Measurements from ENCODE around the gene STAP2. TPM values are rescaled to one million over a fixed set of nuclear protein-coding genes. Genes with fewer than 3 reads are reported as not detected.
A peak's percentile ranks its signal among the peaks of the same experiment; 100 is the strongest.

The STAP2 gene
- total and polyA plus RNA-seq, 2 donors (not counting 3 experiments of a cell fraction or from before 2014, with no cell fraction given), result 12.2 to 21.7 TPM

GRCh38 chr19:4278010-4278409 is 60.6 kb downstream of the STAP2 start:
- DNase-seq (ENCODE audit: low read depth, low spot score), result no peak
- ChIA-PET POLR2A (no interaction called here), CTCF (interaction anchor here (0.6 to 3.3 kb wide), 5 partner anchors 10 to 247 kb away, joined by 3 to 24 read pairs (median 4); partner anchors contain the start of gene MPND)
- FAIRE-seq, result no peak
- intact Hi-C loops (cut with micrococcal nuclease) (no loop called here), dilution Hi-C loops (cut with MboI; ENCODE audit: extremely low pct_ligation_motif_present, low sequenced_read_pairs) (no loop called here)
- H3K27ac ChIP-seq (ENCODE audit: insufficient read depth, low read depth, low read length), result no peak overlapping the region
- no peak overlapping the region for H3K9ac ChIP-seq (replicated peaks; ENCODE audit: extremely low read depth, insufficient read depth, low read length)
- H3K4me3 ChIP-seq (replicated peaks in 1 of 3; ENCODE audit: insufficient read depth in 1 of 3, low read depth in 1 of 3, low read length in 3 of 3), result no peak overlapping the region
- H3K27me3 ChIP-seq (ENCODE audit: control insufficient read depth in 2 of 2, insufficient read depth in 2 of 2, low read length in 2 of 2), result peaks cover 19 to 30% of the 10 kb centered on the region in 2 experiments
- no peaks in the 10 kb centered on the region for H4K20me1 ChIP-seq (replicated peaks; ENCODE audit: control insufficient read depth, extremely low read depth, insufficient read depth, low read length)
- H2AFZ ChIP-seq (ENCODE audit: low read depth, low read length), result no peak overlapping the region
- no peaks in the 10 kb centered on the region for H3K9me1 ChIP-seq (replicated peaks; ENCODE audit: control insufficient read depth, extremely low read depth, insufficient read depth, low read length)
- H3K79me2 ChIP-seq (ENCODE audit: control insufficient read depth, insufficient read depth, low read length), result no peaks in the 10 kb centered on the region
- H3K9me3 ChIP-seq (replicated peaks; ENCODE audit: control insufficient read depth, insufficient read depth, low read length), result no peaks in the 10 kb centered on the region
- BruUV-seq (replicated peaks), result no TSS peak
- H3K36me3 ChIP-seq (ENCODE audit: control insufficient read depth in 2 of 2, extremely low read depth in 1 of 2, insufficient read depth in 2 of 2, low read length in 2 of 2), result no peaks in the 10 kb centered on the region
- H3K4me1 ChIP-seq (ENCODE audit: control insufficient read depth, extremely low read depth, insufficient read depth, low read length), result no peaks in the 10 kb centered on the region
- TF ChIP-seq FOS (IDR thresholded peaks at IDR 0.05; ENCODE audit: borderline replicate concordance, insufficient read depth, low read length) (no peak), MAX (IDR thresholded peaks at IDR 0.05; ENCODE audit: insufficient read depth, insufficient read length) (no peak), POLR2AphosphoS5 (IDR thresholded peaks at IDR 0.05; ENCODE audit: insufficient read depth, low read depth, low read length) (no peak), MYC (IDR thresholded peaks at IDR 0.05; ENCODE audit: low read depth, low read length) (no peak), EZH2 (IDR thresholded peaks at IDR 0.05; ENCODE audit: borderline replicate concordance, low read depth, low read length, severe bottlenecking) (peak; percentile 2)
- H3K4me2 ChIP-seq (ENCODE audit: insufficient read depth, low read length), result no peak overlapping the region

- POLR2A ChIA-PET, result no interaction called here
- dilution Hi-C loops (cut with MboI; ENCODE audit: extremely low pct_ligation_motif_present, low sequenced_read_pairs), result no loop called here
- BruUV-seq (replicated peaks), result no TSS peak
Observed at GRCh38 chr19:4277191-4277696, 61.4 kb downstream of the STAP2 start.

More at GRCh38 chr19:4277191-4277696, 61.4 kb downstream of the STAP2 start:
- intact Hi-C loops (cut with micrococcal nuclease), result no loop called here
- H4K20me1 ChIP-seq (replicated peaks; ENCODE audit: control insufficient read depth, extremely low read depth, insufficient read depth, low read length), result no peaks in the 10 kb centered on the region
- H3K9ac ChIP-seq (replicated peaks; ENCODE audit: extremely low read depth, insufficient read depth, low read length), result no peak overlapping the region
- H2AFZ ChIP-seq (ENCODE audit: low read depth, low read length), result no peak overlapping the region
- no peaks in the 10 kb centered on the region for H3K9me1 ChIP-seq (replicated peaks; ENCODE audit: control insufficient read depth, extremely low read depth, insufficient read depth, low read length)
- no peaks in the 10 kb centered on the region for H3K79me2 ChIP-seq (ENCODE audit: control insufficient read depth, insufficient read depth, low read length)
- FAIRE-seq, result no peak
- H3K36me3 ChIP-seq (ENCODE audit: control insufficient read depth in 2 of 2, extremely low read depth in 1 of 2, insufficient read depth in 2 of 2, low read length in 2 of 2), result no peaks in the 10 kb centered on the region
- H3K27me3 ChIP-seq (ENCODE audit: control insufficient read depth in 2 of 2, insufficient read depth in 2 of 2, low read length in 2 of 2), result peaks cover 19 to 30% of the 10 kb centered on the region in 2 experiments
- CTCF ChIA-PET, result interaction anchor here (1.1 to 3.3 kb wide), 6 partner anchors 10 to 248 kb away, joined by 3 to 24 read pairs (median 6); partner anchors contain the start of gene SH3GL1
- DNase-seq (ENCODE audit: low read depth, low spot score), result no peak
- TF ChIP-seq POLR2A (IDR thresholded peaks at IDR 0.05; ENCODE audit: low read depth, low read length) (no peak), POLR2AphosphoS5 (IDR thresholded peaks at IDR 0.05; ENCODE audit: insufficient read depth, low read depth, low read length) (no peak), EZH2 (IDR thresholded peaks at IDR 0.05; ENCODE audit: borderline replicate concordance, low read depth, low read length, severe bottlenecking) (no peak), GATA2 (IDR thresholded peaks at IDR 0.05; ENCODE audit: insufficient read depth, insufficient read length, low read depth, low read length) (no peak), MYC (IDR thresholded peaks at IDR 0.05; ENCODE audit: low read depth, low read length) (no peak), CTCF (IDR thresholded peaks at IDR 0.05; ENCODE audit: extremely low read depth in 1 of 2, insufficient read depth in 1 of 2, low read depth in 1 of 2, low read length in 2 of 2) (no peak), FOS (IDR thresholded peaks at IDR 0.05; ENCODE audit: borderline replicate concordance, insufficient read depth, low read length) (no peak), MAX (IDR thresholded peaks at IDR 0.05; ENCODE audit: insufficient read depth, insufficient read length) (no peak), JUN (IDR thresholded peaks at IDR 0.05; ENCODE audit: borderline replicate concordance, insufficient read depth, insufficient read length, low read depth) (no peak)
- no peaks in the 10 kb centered on the region for H3K9me3 ChIP-seq (replicated peaks; ENCODE audit: control insufficient read depth, insufficient read depth, low read length)
- H3K27ac ChIP-seq (ENCODE audit: insufficient read depth, low read depth, low read length), result no peak overlapping the region
- no peak overlapping the region for H3K4me3 ChIP-seq (replicated peaks in 1 of 3; ENCODE audit: insufficient read depth in 1 of 3, low read depth in 1 of 3, low read length in 3 of 3)
- no peaks in the 10 kb centered on the region for H3K4me1 ChIP-seq (ENCODE audit: control insufficient read depth, extremely low read depth, insufficient read depth, low read length)
- H3K4me2 ChIP-seq (ENCODE audit: insufficient read depth, low read length), result no peak overlapping the region
